Ovary (tissue), 9 donors: ENCODE data around the gene ABCF2. TPM values are rescaled to one million over a fixed set of nuclear protein-coding genes. Genes with fewer than 3 reads are reported as not detected.

Experiments used
- DNase-seq, 5 donors: peaks; one replicate each; pipeline ENCODE4 v3.0.0-alpha.2; 2019 to 2020
- H3K27ac ChIP-seq, 2 donors: fragments of 200-600 bp; one replicate each; pipeline versions ENCODE4 v1.5.1 to v1.8.0; 2019 to 2022
- H3K27me3 ChIP-seq: fragments of 200-600 bp; one replicate; pipeline ENCODE4 v1.8.0; 2022
- H3K36me3 ChIP-seq: fragments of 200-600 bp; sonication (generic); one replicate; pipeline ENCODE4 v1.5.1; 2019
- H3K4me1 ChIP-seq: one replicate; pipeline ENCODE4 v1.8.1; 2013; ENCODE audit warnings: mild to moderate bottlenecking, moderate library complexity; ENCODE audit not compliant: insufficient read depth
- H3K4me3 ChIP-seq: fragments of 200-600 bp; sonication (generic); one replicate; pipeline ENCODE4 v1.5.1; 2017
- H3K9me3 ChIP-seq, 2 donors: fragments of 200-600 bp in 1 of 2; sonication (generic) in 1 of 2; one replicate each; pipeline versions ENCODE4 v1.5.1 to v1.8.1; 2013 to 2019; ENCODE audit warnings: mild to moderate bottlenecking in 1 of 2, moderate library complexity in 1 of 2
- EP300 ChIP-seq: sonication (generic); formaldehyde crosslinking; IDR thresholded peaks from one replicate; pipeline ENCODE4 v1.6.1; 2017; ENCODE audit warnings: antibody characterized with exemption
- POLR2A ChIP-seq: fragments of 450-650 bp; IDR thresholded peaks from one replicate; pipeline ENCODE4 v1.6.1; 2017; ENCODE audit warnings: antibody characterized with exemption, mild to moderate bottlenecking, moderate library complexity
- WGBS, 3 donors: extraction: QIAGEN DNeasy Blood & Tissue Kit in 1 of 3; methylation state at CpG; one replicate each; pipeline versions ENCODE4 v1.1.5 to v1.1.7; 2013 to 2017; 5-methylcytosine and 5-hydroxymethylcytosine counted together
- intact Hi-C, 4 donors: fragments of 100-400 bp; cut with DNase I; formaldehyde crosslinking; loops; one replicate each; pipeline versions ENCODE4 v1.11.0 to v1.15.1; 2022 to 2023
- polyA plus RNA-seq, 2 donors: library from polyadenylated mRNA; stranded (reverse); fragments of 200-250 nt in 1 of 2; fragments of 350-450 nt in 1 of 2; fragmentation: Illumina TruSeq in 1 of 2; extraction: RNeasy Lipid Tissue Mini Kit (QIAGEN cat#74804) in 1 of 2; gene quantifications; one replicate each; pipeline ENCODE4 v1.2.3, GENCODE V29; 2013 to 2014
- total RNA-seq, 7 donors: library from RNA; depleted of rRNA in 2 of 7; stranded (reverse); fragments of >200 nt in 2 of 7; fragmentation: NEBNext Ultra II Directional in 3 of 7; extraction: Animal tissue kit (Norgen Biotek cat#: 25700) in 3 of 7; gene quantifications; one replicate each; pipeline versions ENCODE4 v1.1.0 to v1.2.4, GENCODE V29; 2016 to 2023
- TF ChIP-seq, protein P1 (sequence below), 3 donors: fragments of 450-650 bp in 2 of 3; fragments of 200-600 bp in 1 of 3; IDR thresholded peaks; one replicate each; pipeline versions ENCODE4 v1.5.1 to v1.8.0; 2016 to 2022; ENCODE audit warnings: antibody characterized with exemption in 3 of 3, mild to moderate bottlenecking in 1 of 3
- donor health status: DM: no; HTN: no; CAD: no; lungs with moderate emphysema.
- donor health status: DM: no; HTN: no; CAD: no.
- donor health status: Bipolar disorder and iron deficiency.
- donor health status: DM: yes; HTN: yes; CAD: no.
- donor health status: DM: no; HTN: no; CAD: no.
- donor health status: DM: yes; HTN: yes; CAD: no.

Gene ABCF2
- total and polyA plus RNA-seq, 9 donors, result 13.6 to 40.3 (median 27.6) TPM

DNA sequence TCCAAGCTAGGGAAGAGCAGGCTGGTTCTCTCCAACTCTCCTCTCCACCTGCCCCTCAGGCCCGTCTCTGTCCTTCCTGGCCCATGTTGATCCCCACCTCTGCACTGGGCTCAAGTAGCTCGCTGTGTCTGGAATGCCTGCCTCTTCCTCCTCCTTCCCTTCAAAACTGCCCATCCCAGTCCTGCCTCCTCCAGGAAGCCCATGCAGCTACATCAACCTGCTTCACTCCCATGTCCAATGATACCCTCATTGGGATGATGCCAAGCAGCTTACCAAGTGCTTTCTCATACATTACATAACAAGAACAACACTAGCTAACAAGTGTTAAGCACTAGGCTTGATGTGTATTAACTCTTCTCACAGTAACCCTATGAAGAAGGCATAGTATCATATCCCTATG lies 48.2 kb downstream of the ABCF2 start:
- Histone ChIP-seq H3K36me3 (no peaks in the 10 kb centered on the region), H3K4me3 (no peak overlapping the region), H3K9me3 (no peaks in the 10 kb centered on the region), H3K4me1 (no peaks in the 10 kb centered on the region), H3K27ac (no peak overlapping the region), H3K27me3 (no peaks in the 10 kb centered on the region)
- intact Hi-C loops, result loop anchor here in 1 of 4 donors (5.0 kb wide), 1 partner anchor 52 kb away; no protein-coding TSS in a partner anchor
- DNase-seq, result no peak
- WGBS, 3 donors, result 59 to 67% (median 63%) methylated on average over 2 of the region's 2 CpGs
- no peak for TF ChIP-seq POLR2A
- TF ChIP-seq, protein P1, sequence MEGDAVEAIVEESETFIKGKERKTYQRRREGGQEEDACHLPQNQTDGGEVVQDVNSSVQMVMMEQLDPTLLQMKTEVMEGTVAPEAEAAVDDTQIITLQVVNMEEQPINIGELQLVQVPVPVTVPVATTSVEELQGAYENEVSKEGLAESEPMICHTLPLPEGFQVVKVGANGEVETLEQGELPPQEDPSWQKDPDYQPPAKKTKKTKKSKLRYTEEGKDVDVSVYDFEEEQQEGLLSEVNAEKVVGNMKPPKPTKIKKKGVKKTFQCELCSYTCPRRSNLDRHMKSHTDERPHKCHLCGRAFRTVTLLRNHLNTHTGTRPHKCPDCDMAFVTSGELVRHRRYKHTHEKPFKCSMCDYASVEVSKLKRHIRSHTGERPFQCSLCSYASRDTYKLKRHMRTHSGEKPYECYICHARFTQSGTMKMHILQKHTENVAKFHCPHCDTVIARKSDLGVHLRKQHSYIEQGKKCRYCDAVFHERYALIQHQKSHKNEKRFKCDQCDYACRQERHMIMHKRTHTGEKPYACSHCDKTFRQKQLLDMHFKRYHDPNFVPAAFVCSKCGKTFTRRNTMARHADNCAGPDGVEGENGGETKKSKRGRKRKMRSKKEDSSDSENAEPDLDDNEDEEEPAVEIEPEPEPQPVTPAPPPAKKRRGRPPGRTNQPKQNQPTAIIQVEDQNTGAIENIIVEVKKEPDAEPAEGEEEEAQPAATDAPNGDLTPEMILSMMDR (IDR thresholded peaks at IDR 0.05), result no peak
- no peak for TF ChIP-seq EP300

DNA sequence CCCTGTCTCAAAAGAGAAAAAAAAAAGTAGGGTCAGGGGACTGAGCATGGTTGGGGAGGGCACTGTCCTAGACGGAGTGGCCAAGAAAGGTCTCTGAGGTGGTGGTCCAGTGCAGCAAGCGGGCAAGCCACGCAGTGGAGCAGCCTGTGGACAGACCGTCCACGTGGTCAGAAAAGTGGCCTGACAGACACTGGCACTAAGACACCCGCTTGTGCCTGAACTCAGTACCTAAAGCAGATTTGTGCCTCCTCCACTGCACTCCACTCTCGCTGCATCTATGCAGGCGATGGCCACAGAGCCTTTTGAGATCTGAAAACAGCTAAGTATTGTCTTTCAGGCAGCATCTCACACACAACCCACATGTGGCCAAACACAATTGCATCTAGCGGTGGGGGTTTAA lies 48.8 kb downstream of the ABCF2 start:
- no peak overlapping the region for H3K4me3 ChIP-seq
- TF ChIP-seq EP300 (no peak), POLR2A (no peak)
- TF ChIP-seq, protein P1 (IDR thresholded peaks at IDR 0.05), result no peak
- H3K36me3 ChIP-seq, result no peaks in the 10 kb centered on the region
- H3K9me3 ChIP-seq, result no peaks in the 10 kb centered on the region
- 90 to 97% (median 91%) methylated on average over 9 of the region's 9 CpGs for WGBS, 3 donors
- no peak for DNase-seq
- no peaks in the 10 kb centered on the region for H3K4me1 ChIP-seq
- H3K27me3 ChIP-seq, result no peaks in the 10 kb centered on the region
- H3K27ac ChIP-seq, result no peak overlapping the region
- intact Hi-C loops, result loop anchor here in 1 of 4 donors (5.0 kb wide), 1 partner anchor 51 kb away; no protein-coding TSS in a partner anchor

DNA sequence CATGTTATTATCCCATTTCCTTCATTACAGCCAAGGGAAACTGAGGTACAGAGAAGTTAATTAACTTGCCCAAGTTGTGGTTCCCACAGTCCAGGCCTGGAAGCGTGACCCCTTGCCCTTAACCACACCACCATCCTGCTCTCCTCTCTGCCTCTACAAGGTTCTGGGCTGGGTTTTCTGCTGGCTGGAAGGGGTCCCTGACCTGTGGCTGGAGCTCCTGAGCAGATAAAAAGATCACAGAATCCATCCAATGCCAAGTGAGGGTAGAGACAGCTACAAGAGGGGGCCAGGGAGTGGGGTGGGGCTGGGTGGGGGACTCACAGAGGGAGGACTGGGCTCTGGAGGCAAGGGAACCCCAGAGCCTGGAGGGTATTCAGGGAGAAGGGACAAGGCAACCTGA lies 49.7 kb downstream of the ABCF2 start:
- Histone ChIP-seq H3K9me3 (no peaks in the 10 kb centered on the region), H3K36me3 (no peaks in the 10 kb centered on the region), H3K27ac (no peak overlapping the region), H3K4me3 (no peak overlapping the region), H3K27me3 (no peaks in the 10 kb centered on the region), H3K4me1 (no peaks in the 10 kb centered on the region)
- intact Hi-C loops, result loop anchor here in 1 of 4 donors (5.0 kb wide), 1 partner anchor 50 kb away; no protein-coding TSS in a partner anchor
- DNase-seq, result no peak
- TF ChIP-seq, protein P1 (IDR thresholded peaks at IDR 0.05), result no peak
- no peak for TF ChIP-seq EP300
- no peak for TF ChIP-seq POLR2A
- WGBS, 3 donors, result 86 to 100% (median 89%) methylated on average over 1 of the region's 1 CpG

DNA sequence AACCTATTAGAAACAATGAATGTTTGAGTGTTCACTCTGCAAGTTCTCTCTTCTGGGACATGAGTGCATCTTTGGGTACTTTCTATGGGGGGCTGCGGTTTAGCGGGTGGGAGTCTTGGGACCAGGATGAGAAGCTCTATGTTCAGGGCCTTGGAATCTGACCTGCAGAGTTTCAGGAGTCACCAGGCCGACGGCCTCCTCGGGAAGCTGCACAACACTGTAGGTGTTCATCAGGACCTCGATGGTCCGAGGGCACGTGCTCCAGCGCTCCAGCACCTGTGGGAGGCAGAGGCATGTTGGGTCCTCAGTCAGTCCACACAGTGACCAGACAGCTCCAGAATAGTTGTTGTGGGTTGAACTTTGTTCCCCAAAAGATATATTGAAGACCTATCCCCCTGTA lies 50.6 kb downstream of the ABCF2 start:
- no peaks in the 10 kb centered on the region for H3K9me3 ChIP-seq
- H3K27ac ChIP-seq, result no peak overlapping the region
- H3K4me1 ChIP-seq, result no peaks in the 10 kb centered on the region
- no peak for DNase-seq
- no peak overlapping the region for H3K4me3 ChIP-seq
- no peaks in the 10 kb centered on the region for H3K27me3 ChIP-seq
- WGBS, 3 donors, result 78 to 85% (median 80%) methylated on average over 9 of the region's 9 CpGs
- H3K36me3 ChIP-seq, result no peaks in the 10 kb centered on the region
- TF ChIP-seq POLR2A, result no peak
- TF ChIP-seq, protein P1 (IDR thresholded peaks at IDR 0.05), result no peak
- no peak for TF ChIP-seq EP300
- intact Hi-C loops, result loop anchor here in 1 of 4 donors (5.0 kb wide), 1 partner anchor 49 kb away; no protein-coding TSS in a partner anchor
